ENCODE measurements around the gene C3orf20. TPM values are rescaled to one million over a fixed set of nuclear protein-coding genes. Genes with fewer than 3 reads are reported as not detected.

C3orf20 gene
- total RNA-seq, 1 donor, result not detected

GRCh38 chr3:14640157-14640562 is 34.8 kb upstream of the C3orf20 start:
- H3K4me3 ChIP-seq (ENCODE audit: low read depth, low read length), result no peak overlapping the region
- TF ChIP-seq CTCF (IDR thresholded peaks at IDR 0.05; ENCODE audit: insufficient read depth, low read length), result no peak
- DNase-seq (ENCODE audit: low read depth), result peak; percentile 55

- DNase-seq (ENCODE audit: low read depth), result no peak
- H3K4me3 ChIP-seq (ENCODE audit: low read depth, low read length), result no peak overlapping the region
- no peak for TF ChIP-seq CTCF (IDR thresholded peaks at IDR 0.05; ENCODE audit: insufficient read depth, low read length)
Measured at GRCh38 chr3:14640734-14641133, 34.2 kb upstream of the C3orf20 start.

GRCh38 chr3:14641346-14641745 is 33.6 kb upstream of the C3orf20 start:
- no peak for TF ChIP-seq CTCF (IDR thresholded peaks at IDR 0.05; ENCODE audit: insufficient read depth, low read length)
- no peak overlapping the region for H3K4me3 ChIP-seq (ENCODE audit: low read depth, low read length)
- no peak for DNase-seq (ENCODE audit: low read depth)

GRCh38 chr3:14645453-14645852 is 29.5 kb upstream of the C3orf20 start:
- no peak for DNase-seq (ENCODE audit: low read depth)
- no peak overlapping the region for H3K4me3 ChIP-seq (ENCODE audit: low read depth, low read length)
- TF ChIP-seq CTCF (IDR thresholded peaks at IDR 0.05; ENCODE audit: insufficient read depth, low read length), result no peak

GRCh38 chr3:14646131-14646573 is 28.8 kb upstream of the C3orf20 start:
- TF ChIP-seq CTCF (IDR thresholded peaks at IDR 0.05; ENCODE audit: insufficient read depth, low read length), result no peak
- DNase-seq (ENCODE audit: low read depth), result no peak
- no peak overlapping the region for H3K4me3 ChIP-seq (ENCODE audit: low read depth, low read length)

GRCh38 chr3:14646589-14647413 is 28.1 kb upstream of the C3orf20 start:
- no peak for TF ChIP-seq CTCF (IDR thresholded peaks at IDR 0.05; ENCODE audit: insufficient read depth, low read length)
- no peak for DNase-seq (ENCODE audit: low read depth)
- H3K4me3 ChIP-seq (ENCODE audit: low read depth, low read length), result no peak overlapping the region

Measured in fibroblast of the aortic adventitia (primary cell).